Cardiac muscle cell (in vitro differentiated cells and primary cell): Measurements from ENCODE around the gene HS6ST1. TPM values are rescaled to one million over a fixed set of nuclear protein-coding genes. Genes with fewer than 3 reads are reported as not detected.

Experiments used
- DNase-seq, 2 donors: peaks; one replicate each; pipeline versions ENCODE4 v3.0.0 to v3.0.0-alpha.2; 2010 to 2017; ENCODE audit warnings: low read depth in 1 of 2, low spot score in 1 of 2
- H3K27ac ChIP-seq: fragments of 200-600 bp; sonication (generic); 2 replicates; pipeline ENCODE4 v1.5.1; 2016
- H3K27me3 ChIP-seq: fragments of 200-600 bp; sonication (generic); 2 replicates; pipeline ENCODE4 v1.6.0; 2016; ENCODE audit warnings: control low read depth
- H3K36me3 ChIP-seq: fragments of 200-600 bp; sonication (generic); 2 replicates; pipeline ENCODE4 v1.5.1; 2016; ENCODE audit warnings: control low read depth
- H3K4me1 ChIP-seq: fragments of 200-600 bp; sonication (generic); 2 replicates; pipeline ENCODE4 v1.8.1; 2017; ENCODE audit warnings: low read depth, mild to moderate bottlenecking, mixed run types
- H3K4me3 ChIP-seq: fragments of 200-600 bp; sonication (generic); 2 replicates; pipeline ENCODE4 v1.5.1; 2016; ENCODE audit warnings: mild to moderate bottlenecking
- H3K9me3 ChIP-seq: fragments of 200-600 bp; sonication (generic); 2 replicates; pipeline ENCODE4 v1.5.1; 2017; ENCODE audit warnings: low read depth, mild to moderate bottlenecking, control low read depth
- CTCF ChIP-seq: IDR thresholded peaks from 2 replicates; pipeline ENCODE4 v1.5.1; 2012; ENCODE audit warnings: low read depth, mild to moderate bottlenecking, low read length
- polyA plus RNA-seq: library from polyadenylated mRNA; unstranded; fragments of >200 nt; fragmentation: Nextera tagmentation; extraction: Ambion mirVana; gene quantifications from 2 replicates; pipeline ENCODE4 v1.2.1, GENCODE V29; 2016
- total RNA-seq: library from RNA; depleted of rRNA; stranded (reverse); fragments of >200 nt; gene quantifications from 2 replicates; pipeline ENCODE4 v1.2.3, GENCODE V29; 2016

Gene HS6ST1
- total and polyA plus RNA-seq, 2 experiments from 2014 or later = 22.9 to 24.5 TPM

DNA sequence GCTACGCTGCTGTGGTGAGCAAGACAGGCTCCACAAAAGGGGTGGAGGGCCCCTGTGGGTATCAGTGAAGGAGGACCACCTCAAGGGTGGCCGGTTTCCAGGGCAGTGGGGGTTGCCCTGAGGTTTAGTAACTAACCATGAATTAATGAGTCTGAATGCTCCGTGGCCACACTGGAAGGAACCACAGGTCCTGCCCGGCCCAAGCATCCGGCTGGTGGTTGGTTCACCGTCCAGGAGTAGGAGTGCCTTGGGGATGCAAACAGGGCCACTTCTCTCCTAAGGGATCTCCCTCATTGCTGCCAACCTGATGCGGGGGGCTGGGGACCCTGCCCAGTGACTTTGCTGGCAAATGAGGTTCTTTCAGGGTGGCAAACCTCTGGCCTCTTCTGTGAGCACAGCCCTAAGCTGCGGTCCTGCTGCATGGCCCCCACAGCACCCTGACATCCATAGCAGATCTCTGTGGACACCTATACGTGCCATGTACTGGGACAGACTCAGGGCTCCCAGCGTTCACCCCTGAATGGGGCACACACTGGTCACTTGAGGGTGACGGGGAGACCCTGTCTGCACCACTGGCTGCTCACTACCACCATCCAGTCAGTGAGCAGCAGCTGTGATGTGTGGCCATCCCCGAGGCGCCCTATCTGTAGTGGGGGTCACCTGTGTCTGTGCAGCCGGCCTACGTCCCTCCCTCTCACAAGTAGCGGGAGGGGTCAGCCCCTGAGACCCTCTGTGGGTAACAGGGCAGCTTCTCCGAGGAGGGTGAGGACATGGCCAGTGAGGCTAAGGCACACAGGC lies 41.6 kb downstream of the HS6ST1 start:
- H3K4me1 ChIP-seq = no peaks in the 10 kb centered on the region
- H3K9me3 ChIP-seq = no peaks in the 10 kb centered on the region
- no peak overlapping the region for H3K27ac ChIP-seq
- no peak for TF ChIP-seq CTCF
- no peaks in the 10 kb centered on the region for H3K27me3 ChIP-seq
- no peak overlapping the region for H3K4me3 ChIP-seq
- no peak for DNase-seq
- no peaks in the 10 kb centered on the region for H3K36me3 ChIP-seq

- no peaks in the 10 kb centered on the region for H3K9me3 ChIP-seq
- H3K36me3 ChIP-seq = no peaks in the 10 kb centered on the region
- H3K4me3 ChIP-seq = no peak overlapping the region
- DNase-seq = no peak
- no peak for TF ChIP-seq CTCF
- no peaks in the 10 kb centered on the region for H3K4me1 ChIP-seq
- no peak overlapping the region for H3K27ac ChIP-seq
- no peaks in the 10 kb centered on the region for H3K27me3 ChIP-seq
Measured at GRCh38 chr2:128275498-128276045, 43.1 kb downstream of the HS6ST1 start.

- no peak for DNase-seq
- no peak for TF ChIP-seq CTCF
- Histone ChIP-seq H3K4me1 (no peaks in the 10 kb centered on the region), H3K36me3 (no peaks in the 10 kb centered on the region), H3K27ac (no peak overlapping the region), H3K27me3 (no peaks in the 10 kb centered on the region), H3K4me3 (no peak overlapping the region), H3K9me3 (no peaks in the 10 kb centered on the region)
Measured at GRCh38 chr2:128274218-128274617, 44.5 kb downstream of the HS6ST1 start.

GRCh38 chr2:128273469-128274081 lies 45.1 kb downstream of the HS6ST1 start:
- no peak for TF ChIP-seq CTCF
- no peaks in the 10 kb centered on the region for H3K9me3 ChIP-seq
- H3K27me3 ChIP-seq = no peaks in the 10 kb centered on the region
- DNase-seq = no peak
- no peaks in the 10 kb centered on the region for H3K4me1 ChIP-seq
- H3K4me3 ChIP-seq = no peak overlapping the region
- no peaks in the 10 kb centered on the region for H3K36me3 ChIP-seq
- no peak overlapping the region for H3K27ac ChIP-seq

DNA sequence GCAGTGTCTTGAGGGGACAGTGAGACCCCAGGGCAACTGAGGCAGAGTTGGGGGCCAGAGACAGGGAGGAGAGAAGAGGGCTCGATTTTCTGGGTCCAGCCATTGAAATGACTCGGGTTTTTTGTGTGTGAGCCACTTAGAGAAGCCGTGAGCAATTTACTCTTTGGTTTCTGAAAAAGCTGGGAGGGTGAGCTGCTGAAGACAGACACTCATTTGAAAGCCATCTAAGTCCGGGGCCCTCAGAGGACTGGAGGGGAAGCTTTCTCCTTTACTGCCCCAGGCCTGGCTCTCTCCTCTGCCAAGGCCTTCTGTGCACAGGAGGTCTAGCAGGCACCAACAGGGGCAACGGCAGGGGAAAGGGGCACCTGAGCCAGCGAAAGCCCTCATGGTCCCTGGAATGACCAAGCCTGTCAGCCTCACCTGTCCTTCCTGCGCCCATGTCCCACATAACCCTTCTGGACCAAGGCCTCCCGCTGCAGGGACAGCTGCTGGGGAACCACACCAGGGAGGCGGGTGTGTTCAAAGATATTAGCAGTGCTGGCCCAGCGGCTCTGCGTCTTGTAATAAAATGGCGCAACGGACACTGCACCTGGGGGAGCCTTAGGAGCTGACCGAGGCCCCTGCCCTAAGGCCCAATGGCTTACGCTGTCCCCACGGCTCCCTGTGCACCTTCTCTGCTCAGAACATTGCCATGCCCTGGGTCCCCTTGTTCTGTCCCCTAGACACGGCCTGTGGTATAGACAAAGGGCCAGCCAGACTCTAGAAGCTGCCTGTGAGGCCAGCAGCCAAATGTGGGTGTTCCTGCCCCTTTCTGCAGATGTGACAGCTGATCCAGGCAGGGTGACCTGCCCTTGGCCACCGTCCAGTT lies 45.8 kb downstream of the HS6ST1 start:
- Histone ChIP-seq H3K9me3 (no peaks in the 10 kb centered on the region), H3K4me1 (no peaks in the 10 kb centered on the region), H3K4me3 (no peak overlapping the region), H3K27ac (no peak overlapping the region), H3K27me3 (no peaks in the 10 kb centered on the region), H3K36me3 (no peaks in the 10 kb centered on the region)
- no peak for TF ChIP-seq CTCF
- DNase-seq = no peak
